GM21737 (cell line): ENCODE data around the gene AHR.
"Not testable (repeated sequence)": the region's sequence is repeated elsewhere in the genome, so short reads cannot be mapped to it uniquely, and the experiment has no call there.

Source experiments
- ATAC-seq: cut with Tn5 transposase; IDR thresholded peaks from one replicate; pipeline ENCODE4 v1.9.1; 2021; ENCODE audit warnings: mild to moderate bottlenecking, moderate library complexity; ENCODE audit not compliant: unreplicated experiment

Gene AHR

DNA sequence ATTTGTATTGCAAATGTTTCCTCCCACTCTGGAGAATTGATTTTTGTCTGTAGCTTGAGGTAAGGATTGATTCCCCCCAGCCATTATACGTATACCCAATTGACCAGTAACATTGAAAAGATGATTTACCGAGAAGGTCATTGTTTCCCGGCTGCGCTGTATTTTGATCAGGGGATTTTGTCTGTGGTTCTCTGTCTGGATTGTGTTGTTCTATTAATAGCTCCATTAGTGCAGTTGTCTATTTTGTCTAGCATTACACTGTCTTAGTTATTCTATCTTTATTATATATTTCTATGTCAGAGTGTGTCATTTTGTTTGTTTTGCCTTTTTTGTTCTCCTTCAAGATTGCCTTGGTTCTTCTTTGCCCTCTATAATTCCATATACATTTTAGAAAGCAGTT, 37.7 kb downstream of the AHR start:
- no peak for ATAC-seq

DNA sequence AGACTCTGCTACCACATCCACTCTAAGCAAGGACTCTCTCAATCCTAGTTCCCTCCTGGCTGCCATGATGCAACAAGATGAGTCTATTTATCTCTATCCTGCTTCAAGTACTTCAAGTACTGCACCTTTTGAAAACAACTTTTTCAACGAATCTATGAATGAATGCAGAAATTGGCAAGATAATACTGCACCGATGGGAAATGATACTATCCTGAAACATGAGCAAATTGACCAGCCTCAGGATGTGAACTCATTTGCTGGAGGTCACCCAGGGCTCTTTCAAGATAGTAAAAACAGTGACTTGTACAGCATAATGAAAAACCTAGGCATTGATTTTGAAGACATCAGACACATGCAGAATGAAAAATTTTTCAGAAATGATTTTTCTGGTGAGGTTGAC, 40.7 kb downstream of the AHR start:
- ATAC-seq: no peak

DNA sequence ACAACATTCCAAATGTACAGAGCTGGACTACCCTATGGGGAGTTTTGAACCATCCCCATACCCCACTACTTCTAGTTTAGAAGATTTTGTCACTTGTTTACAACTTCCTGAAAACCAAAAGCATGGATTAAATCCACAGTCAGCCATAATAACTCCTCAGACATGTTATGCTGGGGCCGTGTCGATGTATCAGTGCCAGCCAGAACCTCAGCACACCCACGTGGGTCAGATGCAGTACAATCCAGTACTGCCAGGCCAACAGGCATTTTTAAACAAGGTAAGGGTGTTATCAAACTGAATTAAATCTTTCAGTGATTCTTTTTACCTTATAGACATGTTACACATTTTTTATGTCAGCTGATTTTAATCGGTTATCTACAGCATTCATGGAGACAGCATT, 41.5 kb downstream of the AHR start:
- ATAC-seq: no peak

DNA sequence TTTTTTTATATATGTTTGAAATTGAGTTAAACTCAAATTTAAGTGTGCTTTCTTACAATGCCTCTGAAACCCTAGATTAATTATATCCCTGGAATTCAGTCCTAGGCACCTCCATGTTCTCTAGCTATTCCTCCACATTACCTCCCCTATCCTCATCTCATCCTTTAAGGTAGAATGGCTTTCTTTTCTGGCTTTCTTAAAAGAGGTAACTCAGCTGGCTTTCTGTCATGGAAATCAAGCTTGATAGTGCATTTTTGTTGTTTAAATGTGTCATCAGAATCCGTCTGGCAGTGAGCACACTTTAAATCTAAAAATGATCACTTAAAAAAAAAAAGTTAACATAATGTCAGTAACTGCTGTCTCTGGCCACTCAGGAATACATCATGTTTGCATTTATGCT, 42.2 kb downstream of the AHR start:
- no peak for ATAC-seq

DNA sequence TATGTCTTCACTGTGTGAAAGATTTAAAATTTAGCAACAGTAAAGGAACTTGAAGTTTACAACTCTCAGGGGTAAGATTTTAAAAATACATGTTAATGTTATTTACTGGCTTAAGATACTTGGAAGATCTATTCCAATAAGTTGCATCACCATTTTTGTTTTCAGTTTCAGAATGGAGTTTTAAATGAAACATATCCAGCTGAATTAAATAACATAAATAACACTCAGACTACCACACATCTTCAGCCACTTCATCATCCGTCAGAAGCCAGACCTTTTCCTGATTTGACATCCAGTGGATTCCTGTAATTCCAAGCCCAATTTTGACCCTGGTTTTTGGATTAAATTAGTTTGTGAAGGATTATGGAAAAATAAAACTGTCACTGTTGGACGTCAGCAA, 44.3 kb downstream of the AHR start:
- ATAC-seq: no peak

DNA sequence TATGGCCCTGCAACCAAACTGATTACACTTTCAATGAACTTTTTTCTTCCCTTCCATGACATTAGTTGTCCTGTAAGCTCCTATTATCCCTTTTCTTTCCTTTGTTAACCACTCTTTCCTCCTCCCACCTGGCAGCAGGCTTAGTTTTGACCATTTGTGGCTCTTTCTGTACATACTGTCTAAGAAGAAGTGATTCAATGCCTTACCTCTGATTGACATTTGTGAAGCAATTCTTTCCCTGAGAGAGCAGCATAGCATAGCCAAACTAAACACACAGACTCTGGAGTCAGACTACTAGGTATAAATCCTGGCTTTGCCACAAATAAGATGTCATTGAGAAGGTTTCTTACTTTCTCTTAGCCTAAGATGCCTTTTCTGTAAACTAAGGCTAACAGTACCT, 48.9 kb downstream of the AHR start:
- no peak for ATAC-seq

DNA sequence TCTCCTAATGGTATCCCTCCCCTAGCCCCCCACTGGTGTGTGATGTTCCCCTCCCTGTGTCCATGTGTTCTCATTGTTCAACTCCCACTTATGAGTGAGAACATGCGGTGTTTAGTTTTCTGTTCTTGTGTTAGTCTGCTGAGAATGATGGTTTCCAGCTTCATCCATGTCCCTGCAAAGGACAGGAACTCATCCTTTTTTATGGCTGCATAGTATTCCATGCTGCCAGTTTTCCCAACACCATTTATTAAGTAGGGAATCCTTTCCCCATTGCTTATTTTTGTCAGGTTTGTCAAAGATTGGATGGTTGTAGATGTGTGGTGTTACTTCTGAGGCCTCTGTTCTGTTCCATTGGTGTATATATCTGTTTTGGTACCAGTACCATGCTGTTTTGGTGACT, 50.5 kb downstream of the AHR start:
- ATAC-seq: not testable (repeated sequence)

DNA sequence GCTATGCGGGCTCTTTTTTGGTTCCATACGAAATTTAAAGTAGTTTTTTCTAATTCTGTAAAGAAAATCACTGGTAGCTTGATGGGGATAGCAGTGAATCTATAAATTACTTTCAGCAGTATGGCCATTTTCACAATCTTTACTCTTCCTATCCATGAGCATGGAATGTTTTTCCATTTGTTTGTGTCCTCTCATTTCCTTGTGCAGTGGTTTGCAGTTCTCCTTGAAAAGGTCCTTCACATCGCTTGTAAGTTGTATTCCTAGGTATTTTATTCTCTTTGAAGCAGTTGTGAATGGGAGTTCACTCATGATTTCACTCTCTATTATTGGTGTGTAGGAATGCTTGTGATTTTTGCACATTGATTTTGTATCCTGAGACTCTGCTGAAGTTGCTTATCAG, 51.9 kb downstream of the AHR start:
- ATAC-seq: not testable (repeated sequence)

DNA sequence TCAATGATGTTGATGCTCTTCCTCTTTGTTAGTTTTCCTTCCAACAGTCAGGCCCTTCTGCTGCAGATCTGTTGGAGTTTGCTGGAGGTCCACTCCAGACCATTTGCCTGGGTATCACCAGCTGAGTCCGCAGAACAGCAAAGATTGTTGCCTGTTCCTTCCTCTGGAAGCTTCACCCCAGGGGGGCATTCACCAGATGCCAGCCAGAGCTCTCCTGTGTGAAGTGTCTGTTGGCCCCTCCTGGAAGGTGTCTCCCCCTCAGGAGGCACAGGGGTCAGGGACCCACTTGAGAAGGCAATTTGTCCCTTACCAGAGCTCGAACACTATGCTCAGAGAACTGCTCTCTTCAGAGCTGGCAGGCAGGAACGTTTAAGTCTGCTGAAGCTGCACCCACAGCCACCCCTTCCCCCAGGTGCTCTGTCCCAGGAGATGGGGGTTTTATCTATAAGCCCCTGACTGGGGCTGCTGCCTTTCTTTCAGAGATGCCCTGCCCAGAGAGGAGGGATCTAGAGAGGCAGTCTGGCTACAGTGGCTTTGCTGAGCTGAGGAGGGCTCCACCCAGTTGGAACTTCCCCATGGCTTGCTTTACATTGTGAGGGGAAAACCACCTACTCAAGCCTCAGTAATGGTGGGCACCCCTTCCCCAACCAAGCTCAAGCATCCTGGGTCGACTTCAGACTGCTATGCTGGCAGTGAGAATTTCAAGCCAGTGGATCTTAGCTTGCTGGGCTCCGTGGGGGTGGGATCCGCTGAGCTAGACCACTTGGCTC, 55.4 kb downstream of the AHR start:
- not testable (repeated sequence) for ATAC-seq

DNA sequence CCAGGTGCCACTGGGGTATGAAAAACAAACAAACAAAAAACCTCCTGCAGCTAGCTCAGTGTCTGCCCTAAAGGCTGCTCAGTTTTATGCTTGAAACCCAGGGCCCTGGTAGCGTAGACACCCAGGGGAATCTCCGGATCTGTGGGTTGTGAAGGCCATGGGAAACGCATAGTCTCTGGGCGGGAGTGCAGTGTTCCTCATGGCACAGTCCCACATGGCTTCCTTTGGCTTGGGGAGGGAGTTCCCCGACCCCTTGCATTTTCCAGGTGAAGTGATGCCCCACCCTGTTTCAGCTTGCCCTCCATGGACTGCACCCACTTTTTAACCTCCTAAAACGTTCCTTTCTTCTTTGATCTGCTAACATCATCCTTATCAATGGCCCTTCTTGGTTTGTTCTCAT, 56.0 kb downstream of the AHR start:
- ATAC-seq: no peak

DNA sequence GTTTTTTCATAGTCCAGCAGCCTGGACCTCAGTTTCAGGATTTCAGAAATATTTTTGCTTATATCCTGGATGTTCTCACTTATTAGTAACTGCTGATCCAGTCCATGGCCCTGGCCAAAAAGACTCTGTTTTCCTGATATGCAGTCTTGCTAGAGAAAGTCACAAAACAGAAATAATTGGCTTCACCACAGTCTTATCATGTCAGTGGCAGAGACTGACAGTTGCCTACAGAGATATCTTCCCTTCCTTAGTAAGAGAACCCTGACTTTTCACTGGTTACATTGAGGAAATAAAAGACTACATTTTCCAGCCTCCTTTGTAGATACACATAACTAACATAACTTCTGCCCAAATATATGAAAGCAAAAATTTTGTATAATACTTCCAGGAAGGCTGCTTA, 56.6 kb downstream of the AHR start:
- no peak for ATAC-seq

DNA sequence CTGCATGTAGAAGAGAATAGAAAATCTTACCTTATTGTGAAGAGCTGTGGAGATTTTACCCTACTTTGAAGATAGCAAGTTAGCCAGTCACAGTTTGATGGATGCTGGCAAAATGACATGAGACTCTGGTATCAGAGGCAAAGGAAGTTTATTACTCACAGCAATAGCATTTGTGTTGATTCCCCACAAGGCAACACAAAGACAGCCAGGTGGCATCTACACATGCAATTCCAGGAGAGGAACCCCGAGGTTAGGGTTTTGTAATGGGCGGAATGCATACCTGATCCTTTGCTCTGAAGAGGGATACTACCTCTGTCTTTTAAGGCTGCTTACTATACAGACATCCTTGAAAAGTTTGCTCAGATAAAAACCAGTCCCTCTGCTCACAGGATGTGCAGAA, 59.5 kb downstream of the AHR start:
- ATAC-seq: no peak

DNA sequence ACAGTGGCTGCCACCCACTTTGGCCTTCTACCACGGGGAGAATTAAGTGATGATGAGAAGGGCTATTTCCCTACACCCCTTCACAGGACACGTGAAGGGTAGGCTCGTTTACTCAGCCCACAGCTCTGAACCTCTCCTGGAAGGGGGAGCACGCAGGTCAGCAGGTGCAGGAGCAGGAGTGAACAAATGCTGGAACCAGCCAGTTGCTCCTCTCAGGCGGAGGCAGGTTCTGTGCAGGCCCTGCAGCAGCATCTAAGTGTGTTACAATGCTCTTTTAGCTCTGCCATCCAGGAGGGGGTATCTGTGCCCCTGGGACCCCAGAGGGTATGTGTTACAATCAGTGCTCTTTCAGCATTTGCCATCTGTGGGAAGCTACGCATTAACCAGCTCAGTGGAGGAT, 61.2 kb downstream of the AHR start:
- ATAC-seq: no peak

DNA sequence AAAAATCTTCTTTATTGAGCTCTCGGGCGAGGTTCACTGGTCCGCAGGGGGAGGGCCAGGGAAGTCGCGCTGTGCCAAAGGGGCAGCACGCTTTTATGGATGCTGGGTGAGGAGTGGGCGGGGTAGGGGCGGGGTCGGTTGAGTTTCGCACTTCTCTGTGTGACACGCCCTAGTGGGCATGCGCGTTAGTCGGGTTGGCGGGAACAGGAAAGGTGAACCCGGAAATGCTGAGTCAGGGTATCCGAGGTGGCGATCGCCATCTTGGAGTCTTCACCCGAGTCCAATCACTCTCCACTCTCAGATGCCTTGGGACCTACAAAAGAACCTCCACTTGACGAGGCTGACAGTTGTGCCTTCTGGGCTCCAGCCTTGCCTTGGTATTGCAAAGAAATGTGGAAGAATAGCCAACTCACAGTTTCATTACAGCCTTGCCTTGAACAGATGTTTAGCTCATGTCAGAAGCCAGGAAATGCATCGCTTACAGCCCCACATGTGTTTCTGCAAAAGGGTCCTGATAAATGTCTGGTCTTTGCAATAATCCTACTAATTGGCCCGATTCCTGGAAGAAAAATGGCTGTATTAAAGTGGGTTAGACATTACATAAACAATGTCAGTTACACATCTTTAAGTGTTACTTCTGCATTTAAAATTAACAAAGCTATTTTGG, 64.1 kb downstream of the AHR start:
- no peak for ATAC-seq

DNA sequence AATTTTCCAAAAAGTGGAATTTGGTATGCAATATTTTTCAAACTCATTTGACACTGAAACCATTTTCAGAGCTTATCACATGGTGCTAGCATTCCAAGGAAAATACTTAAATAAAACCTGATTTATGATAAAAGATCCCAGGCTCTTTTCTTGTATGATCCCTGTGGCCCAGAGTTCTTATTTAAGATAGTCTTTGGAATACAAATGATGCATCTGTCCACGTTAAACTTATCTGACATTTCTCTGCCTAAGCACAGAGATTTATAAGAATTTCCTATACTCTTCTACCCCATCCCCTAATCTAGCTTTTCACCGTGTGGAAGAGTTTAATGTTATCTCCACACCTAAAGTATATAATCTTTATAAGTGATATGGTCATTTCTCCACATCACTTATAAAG, 66.2 kb downstream of the AHR start:
- ATAC-seq: no peak

DNA sequence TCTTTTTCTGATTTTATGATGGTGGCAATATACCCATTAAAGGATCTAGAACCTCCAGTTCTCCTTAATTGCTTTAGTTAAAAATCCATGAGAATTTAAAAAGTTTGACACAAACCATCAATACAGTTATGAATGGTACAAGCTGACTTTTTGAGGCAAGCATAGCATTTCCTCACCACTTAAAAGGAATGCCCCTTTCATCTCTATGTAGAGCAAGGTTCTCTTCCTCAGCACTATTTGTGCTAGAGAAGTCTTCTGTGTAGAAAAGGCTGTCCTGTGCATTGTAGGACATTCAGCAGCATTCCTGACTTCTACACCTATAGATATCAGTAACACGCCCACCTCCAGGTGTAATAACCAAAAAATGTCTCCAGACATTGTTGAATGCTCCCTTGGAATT, 67.3 kb downstream of the AHR start:
- ATAC-seq: no peak

DNA sequence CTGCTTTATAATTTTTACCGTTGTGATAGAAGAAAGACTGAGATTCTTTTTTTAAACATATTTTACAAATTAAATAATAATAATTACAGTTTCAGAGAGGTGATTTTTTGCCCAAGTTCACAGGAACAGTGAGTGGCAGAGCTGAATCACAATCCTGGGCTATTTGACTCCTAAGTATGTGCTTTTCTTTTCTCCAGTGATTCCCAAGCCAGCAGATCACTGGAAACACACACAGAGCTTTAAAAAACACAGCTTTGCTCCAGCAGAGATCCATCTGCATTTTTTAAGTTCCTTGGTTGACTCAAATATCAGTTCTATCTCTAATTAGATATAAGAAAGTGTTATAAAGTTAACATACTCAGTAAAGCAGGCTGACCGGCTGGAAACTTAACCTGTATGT, 69.0 kb downstream of the AHR start:
- ATAC-seq: no peak

DNA sequence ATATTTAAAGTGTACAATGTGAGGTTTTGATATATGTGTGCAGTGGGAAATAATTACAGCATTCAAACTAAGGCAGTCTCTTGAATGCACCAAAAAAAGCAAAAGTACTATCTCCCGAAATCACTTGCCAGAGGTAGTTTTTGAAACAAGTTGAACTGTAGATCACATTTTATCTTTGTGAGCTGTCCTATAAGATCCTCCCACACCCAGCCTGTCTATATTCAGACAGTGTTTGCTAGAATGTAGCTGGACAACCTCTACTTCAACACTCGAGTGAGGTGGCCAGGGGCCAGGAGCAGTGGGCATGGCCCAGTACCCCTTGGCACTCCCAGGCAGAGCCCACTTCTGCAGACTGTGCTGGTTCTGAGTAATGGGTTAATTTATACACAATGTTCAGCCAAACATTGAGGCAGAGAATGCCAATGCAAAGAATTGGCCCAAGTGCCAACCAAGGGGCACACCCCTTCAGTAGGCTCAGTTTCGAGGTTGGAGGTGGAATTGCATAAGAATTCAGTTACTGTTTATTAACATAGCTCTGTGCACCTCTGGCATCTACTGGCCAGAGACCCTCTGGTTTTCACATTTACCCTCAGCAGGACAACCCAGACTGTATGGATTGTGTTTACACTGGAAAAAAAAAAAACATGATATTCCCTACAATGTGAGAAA, 70.5 kb downstream of the AHR start:
- no peak for ATAC-seq

DNA sequence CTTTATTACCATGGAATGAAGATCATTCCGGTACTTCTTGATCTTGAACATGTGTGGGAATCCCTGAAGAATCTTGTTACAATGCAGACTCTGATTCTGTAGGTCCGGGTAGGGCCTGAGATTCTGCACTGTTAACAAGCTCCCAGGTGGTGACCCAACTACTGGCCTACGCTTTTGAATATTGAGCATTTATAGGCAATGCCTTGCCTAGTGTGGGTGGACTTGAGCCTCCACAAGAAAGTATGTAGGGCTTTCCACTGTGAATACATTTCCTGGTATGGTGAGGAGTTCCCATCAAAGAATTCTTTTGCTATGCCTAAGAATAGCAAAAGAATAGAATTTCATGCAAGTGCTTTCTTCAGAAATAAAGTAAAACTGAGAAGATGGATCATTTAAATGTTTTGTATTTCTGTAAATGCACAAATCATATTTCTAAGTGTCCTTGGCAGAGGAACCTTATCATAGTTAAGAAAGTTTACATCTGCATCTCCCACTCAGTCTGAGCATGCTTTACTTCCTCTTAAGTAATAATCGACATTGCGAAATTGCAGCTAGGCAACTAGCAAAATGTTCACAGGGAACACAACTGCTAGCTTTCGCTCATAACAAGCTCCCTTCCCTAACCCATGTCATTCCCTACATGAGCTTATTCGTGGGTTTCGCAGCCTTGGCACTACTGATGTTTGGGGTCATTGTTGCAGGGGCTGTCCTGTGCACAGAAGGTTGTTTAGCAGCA, 71.4 kb downstream of the AHR start:
- ATAC-seq: no peak

DNA sequence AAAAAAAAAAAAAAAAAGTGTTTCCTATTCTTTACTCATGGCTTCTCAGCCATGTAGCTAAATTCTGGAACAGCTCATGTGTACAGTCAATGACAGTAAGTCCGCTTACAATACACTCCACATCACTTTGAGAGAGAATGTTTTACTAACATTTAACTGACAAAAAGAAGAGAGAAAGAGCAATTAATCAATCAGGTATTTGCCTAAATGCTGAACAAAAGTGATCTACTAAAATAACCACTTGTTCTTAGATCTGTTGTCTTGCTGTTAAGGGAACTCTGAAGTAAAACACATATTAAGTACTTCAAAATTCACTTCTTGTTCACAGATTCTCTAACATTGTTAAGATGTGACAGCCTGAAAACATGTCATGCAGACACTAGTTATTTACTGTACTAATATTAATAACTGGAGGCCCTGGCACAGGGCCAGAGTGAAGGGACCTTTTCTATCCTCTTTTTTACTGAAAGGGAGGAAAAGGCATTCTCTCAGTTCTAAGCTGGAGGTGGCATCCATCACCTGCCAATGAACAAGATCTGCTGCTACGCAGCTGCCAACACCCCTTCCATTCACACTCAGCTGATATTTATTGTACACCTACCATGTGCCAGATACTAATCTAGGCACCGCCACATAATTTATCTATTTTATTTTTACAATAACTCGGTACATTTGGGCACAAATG, 72.6 kb downstream of the AHR start:
- ATAC-seq: no peak
